K562 (cell line): Measurements from ENCODE around the gene HPS5. TPM values are rescaled to one million over a fixed set of nuclear protein-coding genes. Genes with fewer than 3 reads are reported as not detected.

Source experiments
- ATAC-seq: fragments of 200-7000 bp; cut with Tn5 transposase; 3 replicates; pipeline ENCODE4 v1.9.1; 2020; ENCODE audit warnings: moderate library complexity
- BruUV-seq: library from RNA; stranded (reverse); fragments of 400-500 nt; replicated peaks from 2 replicates; lab custom pipeline; 2021; lab: Mats Ljungman, UMichigan
- CTCF ChIA-PET: fragments of 300-600 bp; formaldehyde crosslinking; extraction: SDS; loops from one replicate; lab custom pipeline; 2021; ENCODE audit warnings: low intra/inter-chr PET ratio; lab: Yijun Ruan, JAX
- POLR2A ChIA-PET: fragments of 300-600, 350-650 bp; sonication (Branson Sonifier 250); formaldehyde crosslinking; extraction: SDS; loops from one replicate; lab custom pipeline; 2021; ENCODE audit warnings: antibody characterized with exemption, inconsistent platforms; lab: Yijun Ruan, JAX
- DNase-seq, 4 experiments: peaks; one replicate each; pipeline versions ENCODE4 v3.0.0 to v3.0.0-alpha.2; 2011 to 2018; ENCODE audit warnings: low spot score in 3 of 4, mixed read lengths in 3 of 4; ENCODE audit errors: extremely low read depth in 1 of 4
- FAIRE-seq: peaks from 2 replicates; lab custom pipeline; 2011; peaks lifted over from hg19 to GRCh38; lab: Jason Lieb, UNC
- H2AFZ ChIP-seq: 2 replicates; pipeline ENCODE4 v1.6.0; 2011; ENCODE audit warnings: low read depth, low read length, control low read depth, inconsistent platforms
- H3K27ac ChIP-seq: fragments of 200-600 bp; 3 replicates; pipeline ENCODE4 v1.8.0; 2011; ENCODE audit warnings: low read depth, mild to moderate bottlenecking, control low read depth, inconsistent platforms, low read length, moderate library complexity, mixed read lengths; ENCODE audit errors: extremely low read depth
- H3K27me3 ChIP-seq, 2 experiments: fragments of 300-600 bp in 1 of 2; 2 replicates in 1 of 2; 3 replicates in 1 of 2; pipeline versions ENCODE4 v1.6.0 to v1.8.0; 2011; ENCODE audit warnings: inconsistent platforms in 2 of 2, low read length in 2 of 2, mild to moderate bottlenecking in 1 of 2, mixed read lengths in 1 of 2, moderate library complexity in 1 of 2; ENCODE audit not compliant: control insufficient read depth in 2 of 2, insufficient read depth in 2 of 2
- H3K36me3 ChIP-seq: fragments of 300-600 bp; 3 replicates; pipeline ENCODE4 v1.8.0; 2011; ENCODE audit warnings: mild to moderate bottlenecking, low read length, inconsistent platforms; ENCODE audit not compliant: control insufficient read depth, insufficient read depth
- H3K4me1 ChIP-seq, 2 experiments: fragments of 200-600 bp in 1 of 2; replicated peaks in 1 of 2; 2 replicates in 1 of 2; 3 replicates in 1 of 2; pipeline versions ENCODE4 v1.5.1 to v1.8.0; 2011; ENCODE audit warnings: inconsistent platforms in 2 of 2, low read length in 2 of 2, mild to moderate bottlenecking in 1 of 2, mixed read lengths in 1 of 2, moderate library complexity in 1 of 2; ENCODE audit not compliant: control insufficient read depth in 2 of 2, insufficient read depth in 2 of 2
- H3K4me2 ChIP-seq: 2 replicates; pipeline ENCODE4 v1.6.1; 2011; ENCODE audit warnings: low read length, control low read depth, inconsistent platforms, mixed read lengths; ENCODE audit not compliant: insufficient read depth
- H3K4me3 ChIP-seq: fragments of 200-600 bp; sonication (generic), shearing (Covaris generic); 2 replicates; pipeline ENCODE4 v1.5.1; 2016; ENCODE audit warnings: control low read depth, inconsistent platforms
- H3K79me2 ChIP-seq: fragments of 200-600 bp; 3 replicates; pipeline ENCODE4 v1.8.0; 2011; ENCODE audit warnings: low read length, inconsistent platforms; ENCODE audit not compliant: control insufficient read depth, insufficient read depth
- H3K9ac ChIP-seq, 2 experiments: 2 replicates each; pipeline versions ENCODE4 v1.6.0 to v1.6.1; 2011; ENCODE audit warnings: low read depth in 2 of 2, low read length in 2 of 2, control low read depth in 1 of 2, inconsistent platforms in 1 of 2, mild to moderate bottlenecking in 1 of 2, mixed read lengths in 1 of 2; ENCODE audit not compliant: insufficient read depth in 1 of 2
- H3K9me1 ChIP-seq: one replicate; pipeline ENCODE4 v1.6.0; 2011; ENCODE audit warnings: inconsistent platforms, mild to moderate bottlenecking, low read length, moderate library complexity; ENCODE audit not compliant: control insufficient read depth, insufficient read depth
- H3K9me3 ChIP-seq: replicated peaks from 2 replicates; pipeline ENCODE4 v1.5.1; 2011; ENCODE audit warnings: low read depth, low read length, inconsistent platforms; ENCODE audit not compliant: control insufficient read depth, insufficient read depth
- H4K20me1 ChIP-seq: replicated peaks from 2 replicates; pipeline ENCODE4 v1.6.1; 2011; ENCODE audit warnings: low read length, inconsistent platforms, mixed read lengths; ENCODE audit not compliant: control insufficient read depth, insufficient read depth
- ARID2 ChIP-seq: fragments of 450-650 bp; IDR thresholded peaks from 2 replicates; pipeline ENCODE4 v1.6.1; 2017; ENCODE audit warnings: antibody characterized with exemption, mild to moderate bottlenecking
- EGR1 ChIP-seq: fragments of 450-650 bp; conservative IDR thresholded peaks from 2 replicates; pipeline ENCODE4 v1.6.1; 2017; ENCODE audit warnings: mild to moderate bottlenecking
- ELK3 ChIP-seq: fragments of 450-650 bp; formaldehyde crosslinking; IDR thresholded peaks from 2 replicates; pipeline ENCODE4 v1.4.0; 2020; ENCODE audit warnings: mild to moderate bottlenecking
- GTF2F1 ChIP-seq: IDR thresholded peaks from 2 replicates; pipeline ENCODE4 v1.6.1; 2011; ENCODE audit warnings: low read depth, low read length, improper control_type of control experiment
- MXI1 ChIP-seq: IDR thresholded peaks from 2 replicates; pipeline ENCODE4 v1.6.1; 2011; ENCODE audit warnings: low read depth, mild to moderate bottlenecking, improper control_type of control experiment, low read length
- NFRKB ChIP-seq: fragments of 450-650 bp; IDR thresholded peaks from 2 replicates; pipeline ENCODE4 v1.6.1; 2016; ENCODE audit warnings: low read depth
- NFXL1 ChIP-seq: fragments of 450-650 bp; formaldehyde crosslinking; IDR thresholded peaks from 2 replicates; pipeline ENCODE4 v1.4.0; 2021; ENCODE audit warnings: mild to moderate bottlenecking
- PREB ChIP-seq: sonication (generic); formaldehyde crosslinking; IDR thresholded peaks from 2 replicates; pipeline ENCODE4 v1.8.1; 2023; ENCODE audit warnings: mild to moderate bottlenecking, missing genetic modification reagents
- RFX7 ChIP-seq: fragments of 250-450 bp; sonication (Bioruptor Pico); IDR thresholded peaks from 2 replicates; pipeline ENCODE4 v1.5.1; 2021; ENCODE audit warnings: mild to moderate bottlenecking
- SMAD1 ChIP-seq: fragments of 150-350 bp; IDR thresholded peaks from 2 replicates; pipeline ENCODE4 v1.6.1; 2014; ENCODE audit warnings: low read length, low read depth; ENCODE audit not compliant: partially characterized antibody
- SP2 ChIP-seq: IDR thresholded peaks from 2 replicates; pipeline ENCODE4 v1.6.1; 2011; ENCODE audit warnings: mild to moderate bottlenecking, low read depth, low read length, moderate library complexity; ENCODE audit not compliant: poor library complexity, severe bottlenecking; ENCODE audit errors: extremely low read depth
- SRSF1 ChIP-seq: fragments of 200-400 bp; formaldehyde crosslinking; IDR thresholded peaks from 2 replicates; pipeline ENCODE4 v1.6.1; 2017; ENCODE audit warnings: mild to moderate bottlenecking, low read depth, low read length, moderate library complexity
- TAL1 ChIP-seq: fragments of 450-650 bp; IDR thresholded peaks from 2 replicates; pipeline ENCODE4 v1.6.1; 2016; ENCODE audit warnings: mild to moderate bottlenecking
- TFE3 ChIP-seq: fragments of 450-650 bp; formaldehyde crosslinking; IDR thresholded peaks from 2 replicates; pipeline ENCODE4 v1.4.0; 2020; ENCODE audit warnings: mild to moderate bottlenecking, mixed read lengths
- TRIM25 ChIP-seq: fragments of 450-650 bp; IDR thresholded peaks from 2 replicates; pipeline ENCODE4 v1.7.0; 2016; ENCODE audit warnings: borderline replicate concordance
- XRCC5 ChIP-seq: fragments of 200-400 bp; formaldehyde crosslinking; IDR thresholded peaks from 2 replicates; pipeline ENCODE4 v1.6.1; 2017; ENCODE audit warnings: low read depth, mild to moderate bottlenecking, low read length
- ZNF644 ChIP-seq: fragments of 200-800 bp; sonication (Bioruptor generic); IDR thresholded peaks from 2 replicates; pipeline ENCODE4 v1.6.1; 2016; ENCODE audit warnings: low read depth, missing genetic modification characterization, missing compliant biosample characterization
- ZNF707 ChIP-seq: fragments of 250-450 bp; sonication (Bioruptor Pico); conservative IDR thresholded peaks from 2 replicates; pipeline ENCODE4 v1.8.0; 2022; ENCODE audit warnings: inconsistent platforms, mild to moderate bottlenecking, moderate library complexity
- ZNF76 ChIP-seq: fragments of 250-450 bp; sonication (Bioruptor Pico); IDR thresholded peaks from 2 replicates; pipeline ENCODE4 v1.4.0; 2020; ENCODE audit warnings: mild to moderate bottlenecking, moderate library complexity, borderline replicate concordance
- ZNF780A ChIP-seq: fragments of 250-450 bp; sonication (Bioruptor Pico); IDR thresholded peaks from 2 replicates; pipeline ENCODE4 v1.5.0; 2021; ENCODE audit warnings: mild to moderate bottlenecking
- WGBS: fragments of 100-300 bp; shearing (Covaris generic); methylation state at CpG from one replicate; pipeline ENCODE4 v1.1.6; 2016; ENCODE audit warnings: low coverage, mixed read lengths; ENCODE audit not compliant: insufficient coverage; ENCODE audit errors: missing lambda C conversion rate; 5-methylcytosine and 5-hydroxymethylcytosine counted together
- in situ Hi-C: fragments of 300-500 bp; cut with MboI; formaldehyde crosslinking; loops from 4 replicates; pipeline ENCODE4 v1.15.0; 2018; ENCODE audit warnings: inconsistent platforms, mixed read lengths
- intact Hi-C: fragments of 100-400 bp; cut with micrococcal nuclease; formaldehyde crosslinking; loops from 2 replicates; pipeline ENCODE4 v1.14.2; 2022
- polyA plus RNA-seq, 8 experiments: library from polyadenylated mRNA; depleted of rRNA in 4 of 8; stranded (reverse) in 5 of 8; unstranded in 3 of 8; fragments of >200 nt; fragmentation: Nextera tagmentation in 2 of 8; fragmentation: Illumina TruSeq in 1 of 8; extraction: Ambion mirVana in 2 of 8; extraction: Trizol in 1 of 8; gene quantifications; 2 replicates each; pipeline versions ENCODE4 v1.2.1 to v1.2.3, GENCODE V29; 2011 to 2014; ENCODE audit warnings: inconsistent platforms in 1 of 8, missing spikeins in 1 of 8
- total RNA-seq, 7 experiments: library from RNA; depleted of rRNA in 6 of 7; stranded (reverse); fragments of >200 nt in 6 of 7; fragmentation: Illumina TruSeq in 2 of 7; extraction: Trizol in 2 of 7; gene quantifications; 2 replicates each; pipeline versions ENCODE4 v1.2.1 to v1.2.3, GENCODE V29; 2011 to 2021; ENCODE audit warnings: low replicate concordance in 1 of 7

The HPS5 gene
- total and polyA plus RNA-seq, 9 of the 15 experiments (the other 6 are each of a cell fraction or from before 2014, with no cell fraction given), result 12.2 to 28.1 (median 16.8) TPM

GRCh38 chr11:18309691-18310090 is 12.2 kb downstream of the HPS5 start:
- no peak overlapping the region for H3K9ac ChIP-seq
- H3K4me3 ChIP-seq, result no peak overlapping the region
- ATAC-seq (no peak), DNase-seq (no peak), FAIRE-seq (no peak)
- H3K27me3 ChIP-seq, result no peaks in the 10 kb centered on the region
- no peak overlapping the region for H2AFZ ChIP-seq
- CTCF ChIA-PET, result no interaction called here
- BruUV-seq, result no TSS peak
- no peaks in the 10 kb centered on the region for H4K20me1 ChIP-seq
- no peak for TF ChIP-seq ZNF76 (CRISPR knock-in tag)
- TF ChIP-seq GTF2F1, result no peak
- no peak for TF ChIP-seq RFX7 (CRISPR knock-in tag)
- TF ChIP-seq SRSF1, result no peak
- no peak for TF ChIP-seq ARID2
- TF ChIP-seq SMAD1, result no peak
- no peak for TF ChIP-seq EGR1
- TF ChIP-seq MXI1, result no peak
- TF ChIP-seq ZNF644 (tag), result no peak
- TF ChIP-seq NFRKB, result no peak
- TF ChIP-seq TRIM25, result no peak
- TF ChIP-seq TAL1, result no peak
- no peak for TF ChIP-seq NFXL1 (CRISPR knock-in tag)
- TF ChIP-seq PREB (CRISPR knock-in tag), result no peak
- no peak for TF ChIP-seq SP2
- no peak for TF ChIP-seq ELK3 (CRISPR knock-in tag)
- TF ChIP-seq XRCC5, result no peak
- no peak for TF ChIP-seq ZNF780A (CRISPR knock-in tag)
- TF ChIP-seq TFE3, result no peak
- TF ChIP-seq ZNF707 (CRISPR knock-in tag), result no peak
- POLR2A ChIA-PET, result no interaction called here
- WGBS, result 98% methylated on average over 5 of the region's 5 CpGs
- in situ Hi-C loops (no loop called here), intact Hi-C loops (no loop called here)
- H3K4me1 ChIP-seq, result peaks cover 2 to 8% of the 10 kb centered on the region in 2 experiments; a peak in 3 of 5 replicates
- no peak overlapping the region for H3K4me2 ChIP-seq
- peaks cover 79% of the 10 kb centered on the region for H3K36me3 ChIP-seq
- no peak overlapping the region for H3K27ac ChIP-seq
- no peaks in the 10 kb centered on the region for H3K9me1 ChIP-seq
- no peaks in the 10 kb centered on the region for H3K9me3 ChIP-seq
- peaks cover 19% of the 10 kb centered on the region for H3K79me2 ChIP-seq
